ENCODE measurements around the gene PINLYP.

GRCh38 chr19:43553656-43554055, 21.9 kb upstream of the PINLYP start:
- TF ChIP-seq NR2C2 (CRISPR knock-in tag; IDR thresholded peaks at IDR 0.05): no peak
- no peak for TF ChIP-seq CTCF (IDR thresholded peaks at IDR 0.05)
- no peak for TF ChIP-seq FOXK1 (CRISPR knock-in tag; IDR thresholded peaks at IDR 0.05)
- TF ChIP-seq GTF2I (CRISPR knock-in tag; conservative IDR thresholded peaks at IDR 0.05): no peak
- no peak for TF ChIP-seq MXD4 (CRISPR knock-in tag; IDR thresholded peaks at IDR 0.05; ENCODE audit: borderline replicate concordance)
- TF ChIP-seq TP53 (CRISPR knock-in tag; IDR thresholded peaks at IDR 0.05): no peak
- no peak for TF ChIP-seq PREB (CRISPR knock-in tag; IDR thresholded peaks at IDR 0.05; ENCODE audit: borderline replicate concordance)
- TF ChIP-seq FOXP4 (CRISPR knock-in tag; IDR thresholded peaks at IDR 0.05): no peak
- TF ChIP-seq ESRRA (CRISPR knock-in tag; IDR thresholded peaks at IDR 0.05; ENCODE audit: borderline replicate concordance): no peak
- TF ChIP-seq MLX (CRISPR knock-in tag; IDR thresholded peaks at IDR 0.05): no peak
- TF ChIP-seq USF2 (CRISPR knock-in tag; IDR thresholded peaks at IDR 0.05): no peak
- no peak for TF ChIP-seq ATF2 (CRISPR knock-in tag; IDR thresholded peaks at IDR 0.05; ENCODE audit: borderline replicate concordance, low read depth)
- TF ChIP-seq MYBL2 (CRISPR knock-in tag; IDR thresholded peaks at IDR 0.05): no peak

Data from WTC11 (cell line).